Measurements from ENCODE around the gene LAMA3.

DNA sequence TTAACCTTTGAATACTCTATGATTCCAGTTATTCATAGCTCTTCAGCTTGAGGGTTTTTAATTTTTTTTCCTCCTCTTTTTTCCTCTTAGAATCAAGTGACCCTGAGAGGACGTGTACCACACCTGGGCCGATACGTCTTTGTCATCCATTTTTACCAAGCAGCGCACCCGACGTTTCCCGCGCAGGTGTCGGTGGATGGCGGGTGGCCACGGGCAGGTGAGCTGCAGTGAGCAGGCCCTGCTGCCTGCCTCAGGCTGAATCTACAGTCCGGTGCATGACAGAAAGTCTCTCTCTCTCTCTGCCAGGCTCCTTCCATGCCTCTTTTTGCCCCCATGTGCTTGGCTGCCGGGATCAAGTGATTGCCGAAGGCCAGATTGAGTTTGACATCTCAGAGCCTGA lies 153.1 kb downstream of the LAMA3 start:
- TF ChIP-seq POLR2A (IDR thresholded peaks at IDR 0.05; ENCODE audit: low read depth, low read length) (no peak), POLR2AphosphoS5 (IDR thresholded peaks at IDR 0.05; ENCODE audit: low read depth, low read length) (no peak)

Data from GM12891 (cell line).